Right lobe of liver (tissue), 6 donors: ENCODE data around the gene FRMD4A. TPM values are rescaled to one million over a fixed set of nuclear protein-coding genes. Genes with fewer than 3 reads are reported as not detected.

Source experiments
- ATAC-seq, 4 donors: fragments of 200-7000 bp; cut with Tn5 transposase; one replicate each; pipeline ENCODE4 v1.9.1; 2020; ENCODE audit warnings: mild to moderate bottlenecking in 4 of 4, moderate library complexity in 4 of 4
- DNase-seq, 3 donors: peaks; one replicate each; pipeline ENCODE4 v3.0.0-alpha.2; 2020
- H3K27ac ChIP-seq, 3 donors: fragments of 200-600 bp; one replicate each; pipeline ENCODE4 v1.8.0; 2022
- H3K27me3 ChIP-seq, 2 donors: fragments of 200-600 bp; one replicate each; pipeline ENCODE4 v1.8.0; 2022
- H3K36me3 ChIP-seq, 4 donors: fragments of 200-600 bp; sonication (generic) in 1 of 4; one replicate each; pipeline versions ENCODE4 v1.5.1 to v1.8.0; 2017 to 2022; ENCODE audit warnings: control low read depth in 1 of 4
- H3K4me1 ChIP-seq, 4 donors: fragments of 200-600 bp; sonication (generic) in 1 of 4; one replicate each; pipeline versions ENCODE4 v1.5.1 to v1.8.0; 2017 to 2022; ENCODE audit warnings: control low read depth in 1 of 4
- H3K4me3 ChIP-seq, 3 donors: fragments of 200-600 bp; one replicate each; pipeline ENCODE4 v1.8.0; 2022
- H3K9me3 ChIP-seq, 4 donors: fragments of 200-600 bp; sonication (generic) in 1 of 4; one replicate each; pipeline versions ENCODE4 v1.5.1 to v1.8.0; 2017 to 2022; ENCODE audit warnings: control low read depth in 1 of 4
- POLR2A ChIP-seq: fragments of 450-650 bp; IDR thresholded peaks from one replicate; pipeline ENCODE4 v1.6.1; 2017; ENCODE audit warnings: antibody characterized with exemption, mild to moderate bottlenecking
- WGBS: methylation state at CpG from one replicate; pipeline ENCODE4 v1.1.6; 2018; ENCODE audit warnings: low coverage, low lambda C conversion rate; ENCODE audit not compliant: insufficient coverage; ENCODE audit errors: missing lambda C conversion rate; 5-methylcytosine and 5-hydroxymethylcytosine counted together
- intact Hi-C, 2 donors: fragments of 100-400 bp; cut with DNase I; formaldehyde crosslinking; loops; one replicate each; pipeline versions ENCODE4 v1.11.2 to v1.14.1; 2022
- total RNA-seq, 6 experiments: library from RNA; depleted of rRNA in 2 of 6; stranded (reverse); fragments of >200 nt in 2 of 6; fragmentation: NEBNext Ultra II Directional in 3 of 6; extraction: Animal tissue kit (Norgen Biotek cat#: 25700) in 3 of 6; gene quantifications; one replicate each; pipeline versions ENCODE4 v1.1.0 to v1.2.4, GENCODE V29; 2016 to 2023
- TF ChIP-seq, protein P1 (sequence below), 4 donors: fragments of 200-600 bp in 3 of 4; fragments of 450-650 bp in 1 of 4; IDR thresholded peaks; one replicate each; pipeline versions ENCODE4 v1.5.1 to v1.8.0; 2016 to 2022; ENCODE audit warnings: antibody characterized with exemption in 4 of 4, mild to moderate bottlenecking in 2 of 4
- donor health status: DM: no; HTN: yes; CAD: no.
- donor health status: DM: no; HTN: no; CAD: no.
- donor health status: DM: no; HTN: no; CAD: no.
- donor health status: DM: no; HTN: yes; CAD: no.
- donor health status: DM: no; HTN: yes; CAD: no.

The FRMD4A gene
- total RNA-seq, 6 experiments from 2014 or later = 8.4 to 22.8 (median 13.3) TPM

DNA sequence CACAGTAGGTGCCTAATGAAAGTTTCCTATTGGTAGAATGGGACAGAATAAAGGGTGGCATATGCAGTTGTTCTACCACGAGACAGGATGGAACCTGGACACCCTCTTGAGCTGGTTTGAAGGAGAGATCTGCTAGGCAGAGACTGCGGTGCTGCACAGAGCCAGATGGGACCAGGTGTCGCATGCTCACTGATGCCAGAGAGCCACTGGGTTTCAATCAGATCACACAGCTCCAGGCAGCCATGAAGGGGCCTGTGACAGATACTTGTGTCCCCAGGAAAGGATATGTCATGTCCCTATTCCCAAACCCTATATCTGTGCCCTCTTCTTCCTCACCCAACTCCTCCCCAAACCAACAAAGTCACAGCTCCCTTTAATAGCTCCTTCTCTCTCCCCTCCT is 508.2 kb downstream of the FRMD4A start:
- no peak overlapping the region for H3K4me3 ChIP-seq
- WGBS = 70% methylated on average over 2 of the region's 3 CpGs
- ATAC-seq (no peak), DNase-seq (no peak)
- intact Hi-C loops = no loop called here
- H3K4me1 ChIP-seq = no peaks in the 10 kb centered on the region
- no peak overlapping the region for H3K27ac ChIP-seq
- H3K36me3 ChIP-seq = no peaks in the 10 kb centered on the region
- H3K9me3 ChIP-seq = no peaks in the 10 kb centered on the region
- no peaks in the 10 kb centered on the region for H3K27me3 ChIP-seq
- TF ChIP-seq POLR2A = no peak
- TF ChIP-seq, protein P1, sequence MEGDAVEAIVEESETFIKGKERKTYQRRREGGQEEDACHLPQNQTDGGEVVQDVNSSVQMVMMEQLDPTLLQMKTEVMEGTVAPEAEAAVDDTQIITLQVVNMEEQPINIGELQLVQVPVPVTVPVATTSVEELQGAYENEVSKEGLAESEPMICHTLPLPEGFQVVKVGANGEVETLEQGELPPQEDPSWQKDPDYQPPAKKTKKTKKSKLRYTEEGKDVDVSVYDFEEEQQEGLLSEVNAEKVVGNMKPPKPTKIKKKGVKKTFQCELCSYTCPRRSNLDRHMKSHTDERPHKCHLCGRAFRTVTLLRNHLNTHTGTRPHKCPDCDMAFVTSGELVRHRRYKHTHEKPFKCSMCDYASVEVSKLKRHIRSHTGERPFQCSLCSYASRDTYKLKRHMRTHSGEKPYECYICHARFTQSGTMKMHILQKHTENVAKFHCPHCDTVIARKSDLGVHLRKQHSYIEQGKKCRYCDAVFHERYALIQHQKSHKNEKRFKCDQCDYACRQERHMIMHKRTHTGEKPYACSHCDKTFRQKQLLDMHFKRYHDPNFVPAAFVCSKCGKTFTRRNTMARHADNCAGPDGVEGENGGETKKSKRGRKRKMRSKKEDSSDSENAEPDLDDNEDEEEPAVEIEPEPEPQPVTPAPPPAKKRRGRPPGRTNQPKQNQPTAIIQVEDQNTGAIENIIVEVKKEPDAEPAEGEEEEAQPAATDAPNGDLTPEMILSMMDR (IDR thresholded peaks at IDR 0.05) = no peak

DNA sequence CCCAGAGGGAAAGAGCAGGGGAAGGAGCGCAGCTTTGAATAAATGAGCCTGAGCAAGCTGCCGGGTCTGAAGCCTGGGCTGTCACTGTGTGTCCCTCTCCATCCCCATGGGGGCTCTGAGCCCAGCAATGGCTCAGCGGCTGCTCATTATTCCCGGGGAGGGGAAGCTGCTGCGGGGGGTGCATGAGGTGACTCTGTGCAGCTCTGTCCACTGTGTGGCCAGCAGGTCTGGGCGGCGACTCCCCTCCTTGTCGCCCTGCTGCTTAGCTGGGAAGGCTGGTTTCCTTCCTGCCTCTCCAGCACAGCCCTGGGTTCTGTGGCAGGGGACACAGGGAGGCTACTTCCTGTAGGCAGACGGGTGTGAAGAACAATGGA is 509.8 kb downstream of the FRMD4A start:
- Histone ChIP-seq H3K9me3 (no peaks in the 10 kb centered on the region), H3K36me3 (no peaks in the 10 kb centered on the region), H3K4me3 (no peak overlapping the region), H3K27me3 (no peaks in the 10 kb centered on the region), H3K4me1 (peaks cover 0 to 5% (median 0%) of the 10 kb centered on the region in 4 donors), H3K27ac (no peak overlapping the region)
- DNase-seq (peak in 1 of 3 donors; percentile 33), ATAC-seq (peak; percentile 37 to 69 (median 60))
- no peak for TF ChIP-seq POLR2A
- TF ChIP-seq, protein P1 (IDR thresholded peaks at IDR 0.05) = no peak
- WGBS = no CpG with 5 or more reads among the region's 9 CpGs
- intact Hi-C loops = no loop called here

DNA sequence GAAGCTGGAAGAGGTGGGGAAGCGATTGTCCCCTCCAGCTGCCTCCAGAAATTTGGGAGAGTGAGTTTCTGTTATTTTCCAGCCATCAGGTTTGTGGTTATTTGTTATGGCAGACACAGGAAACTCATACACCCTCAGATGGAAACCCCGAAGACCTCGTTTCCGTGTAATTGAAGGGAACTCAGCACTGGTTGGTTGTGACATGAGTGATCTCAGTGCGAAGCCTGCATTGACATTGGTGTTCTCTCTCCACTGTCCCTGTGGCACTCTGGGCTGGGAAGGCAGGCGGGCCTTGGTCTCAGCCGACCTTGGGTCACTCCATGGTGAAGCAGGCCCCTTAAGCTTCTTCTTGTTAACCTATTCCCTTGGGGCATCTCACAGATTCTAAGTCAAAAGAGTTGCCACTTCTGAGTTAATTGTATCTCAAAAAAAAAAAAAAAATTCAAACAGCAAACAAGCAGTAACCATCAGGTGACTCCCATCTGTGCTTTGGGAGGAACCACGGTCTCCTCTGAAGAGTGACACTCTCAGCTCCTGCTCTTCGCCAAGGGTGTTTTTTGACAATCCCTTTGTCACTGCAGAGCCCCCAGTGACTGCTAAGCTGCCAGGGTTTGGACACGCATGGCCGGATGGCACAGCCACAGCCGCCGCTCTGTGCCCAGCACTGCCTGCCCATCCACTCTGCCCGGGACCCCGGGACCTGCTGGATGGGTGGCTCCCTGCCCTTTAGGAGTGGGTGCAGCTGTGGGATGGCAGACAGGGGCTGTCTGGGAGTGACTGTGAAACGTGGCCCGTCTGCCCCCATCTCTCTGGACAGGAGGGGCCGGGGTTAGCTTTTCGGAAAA is 510.4 kb downstream of the FRMD4A start:
- intact Hi-C loops = no loop called here
- TF ChIP-seq POLR2A = no peak
- TF ChIP-seq, protein P1 (IDR thresholded peaks at IDR 0.05) = no peak
- ATAC-seq (peak in 1 of 4 donors; percentile 3), DNase-seq (no peak)
- H3K4me1 ChIP-seq = peaks cover 0 to 5% (median 0%) of the 10 kb centered on the region in 4 donors
- 43% methylated on average over 6 of the region's 19 CpGs for WGBS
- H3K4me3 ChIP-seq = no peak overlapping the region
- H3K27ac ChIP-seq = no peak overlapping the region
- H3K27me3 ChIP-seq = no peaks in the 10 kb centered on the region
- no peaks in the 10 kb centered on the region for H3K36me3 ChIP-seq
- no peaks in the 10 kb centered on the region for H3K9me3 ChIP-seq

DNA sequence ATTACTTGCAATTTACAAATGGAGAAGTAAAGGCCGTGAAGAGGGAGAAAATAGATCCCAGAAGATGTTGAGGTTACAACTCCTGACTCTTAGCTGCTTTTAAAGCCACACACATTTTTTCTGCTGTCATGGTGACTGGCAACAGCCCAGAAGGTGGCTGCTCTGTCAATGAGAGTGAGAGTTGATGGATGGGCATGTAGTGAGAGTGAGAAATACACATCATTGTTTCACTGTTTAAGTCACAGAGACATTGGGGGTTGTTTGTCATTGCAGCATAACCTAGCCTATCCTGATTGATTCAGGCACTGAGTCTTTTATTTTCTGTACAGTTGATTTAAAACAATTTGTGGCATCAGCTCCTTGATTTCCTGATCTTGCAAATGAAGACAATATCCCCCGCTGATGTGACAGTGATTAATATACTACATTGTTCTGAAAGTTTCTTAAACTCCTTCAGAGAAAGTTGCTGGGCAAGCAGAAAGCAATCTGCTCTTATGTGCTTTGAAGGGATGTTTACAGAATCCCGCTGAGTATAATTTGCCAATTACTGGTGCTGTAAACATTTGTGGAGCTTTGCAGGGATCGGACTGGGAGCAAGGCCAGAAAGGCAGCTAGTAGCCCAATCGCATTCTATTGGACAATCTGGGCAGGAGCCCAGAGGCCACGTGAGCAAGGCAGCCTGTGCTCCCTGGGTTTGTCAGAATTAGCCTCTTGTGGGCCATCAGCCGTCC is 514.4 kb downstream of the FRMD4A start:
- ATAC-seq (peak; percentile 91 to 98 (median 94)), DNase-seq (peak; percentile 81 to 93 (median 92))
- intact Hi-C loops = no loop called here
- no peaks in the 10 kb centered on the region for H3K9me3 ChIP-seq
- no peak overlapping the region for H3K4me3 ChIP-seq
- H3K36me3 ChIP-seq = no peaks in the 10 kb centered on the region
- peaks cover 0 to 5% (median 0%) of the 10 kb centered on the region in 4 donors for H3K4me1 ChIP-seq
- H3K27me3 ChIP-seq = no peaks in the 10 kb centered on the region
- 27% methylated on average over 4 of the region's 7 CpGs for WGBS
- TF ChIP-seq, protein P1 (IDR thresholded peaks at IDR 0.05) = no peak
- peak overlapping the region in 1 of 3 donors; percentile 3 for H3K27ac ChIP-seq
